NCI-H1930 (cell line): Measurements from ENCODE around the gene STARD7.
"Not testable (repeated sequence)": the region's sequence is repeated elsewhere in the genome, so short reads cannot be mapped to it uniquely, and the experiment has no call there.

Experiments used
- DNase-seq, 2 experiments: peaks; one replicate each; lab custom pipeline; 2025; lab: John Stamatoyannopoulos, UW

The STARD7 gene

DNA sequence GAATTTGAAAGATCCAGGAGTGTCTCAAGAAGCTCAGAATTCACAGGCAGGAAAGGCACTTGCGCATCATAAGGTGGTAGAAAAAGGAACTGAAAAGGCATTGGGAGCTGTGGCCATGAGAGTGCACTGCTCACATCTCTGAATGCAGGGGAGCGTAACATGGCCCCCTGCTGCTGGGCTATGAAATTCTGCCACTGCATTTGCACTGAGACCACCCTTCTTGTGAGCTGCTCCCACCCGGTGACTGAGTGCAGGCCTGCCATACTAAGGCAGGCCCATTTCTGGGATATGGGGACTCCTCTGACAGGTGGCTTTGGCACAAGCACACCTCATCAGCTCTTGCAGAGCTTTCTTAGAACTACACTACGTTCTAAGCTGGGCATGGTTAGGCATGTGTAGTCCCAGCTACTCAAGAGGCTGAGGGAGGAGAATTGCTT is 25.3 kb upstream of the STARD7 start:
- no peak for DNase-seq

GRCh38 chr2:96233436-96233835 is 24.8 kb upstream of the STARD7 start:
- no peak for DNase-seq

DNA sequence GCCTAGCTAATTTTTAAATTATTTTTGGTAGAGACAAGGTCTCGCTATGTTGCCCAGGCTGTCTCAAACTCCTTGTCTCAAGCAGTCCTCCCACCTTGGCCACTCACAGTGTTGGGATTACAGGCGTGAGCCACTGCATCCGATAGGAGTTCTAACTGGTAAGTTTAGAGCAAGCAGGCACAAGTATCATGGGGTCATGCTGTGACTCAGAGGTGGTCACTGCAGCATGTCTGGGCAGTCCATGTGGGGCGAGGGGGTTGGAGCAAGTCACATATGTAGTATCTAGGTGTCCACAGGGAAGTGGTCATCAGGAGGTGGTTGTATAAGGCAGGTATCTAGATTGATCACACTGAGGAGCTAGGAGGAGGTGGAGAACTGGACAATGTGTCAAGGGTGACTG is 22.7 kb upstream of the STARD7 start:
- DNase-seq: no peak

- DNase-seq: no peak
Observed at GRCh38 chr2:96225016-96225533, 16.4 kb upstream of the STARD7 start.

DNA sequence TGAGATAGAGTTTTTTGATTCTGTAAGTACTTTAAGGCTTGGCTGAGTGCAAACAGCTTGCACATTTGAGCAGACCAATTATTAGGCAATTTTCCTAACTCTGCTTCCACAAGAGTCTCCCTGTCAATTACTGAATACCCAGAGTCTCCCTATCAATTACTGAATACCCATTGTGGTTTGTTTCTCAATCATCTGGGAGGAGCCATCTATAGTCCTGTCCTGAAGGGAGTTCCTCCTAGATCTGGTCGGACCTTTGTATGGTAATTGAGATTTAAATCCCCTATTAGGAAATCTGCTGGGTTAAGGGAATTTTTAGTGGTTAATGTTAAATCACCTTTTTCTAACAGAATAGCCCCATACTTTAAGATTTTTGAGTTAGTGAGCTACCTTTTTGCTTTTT is 12.5 kb upstream of the STARD7 start:
- not testable (repeated sequence) for DNase-seq

DNA sequence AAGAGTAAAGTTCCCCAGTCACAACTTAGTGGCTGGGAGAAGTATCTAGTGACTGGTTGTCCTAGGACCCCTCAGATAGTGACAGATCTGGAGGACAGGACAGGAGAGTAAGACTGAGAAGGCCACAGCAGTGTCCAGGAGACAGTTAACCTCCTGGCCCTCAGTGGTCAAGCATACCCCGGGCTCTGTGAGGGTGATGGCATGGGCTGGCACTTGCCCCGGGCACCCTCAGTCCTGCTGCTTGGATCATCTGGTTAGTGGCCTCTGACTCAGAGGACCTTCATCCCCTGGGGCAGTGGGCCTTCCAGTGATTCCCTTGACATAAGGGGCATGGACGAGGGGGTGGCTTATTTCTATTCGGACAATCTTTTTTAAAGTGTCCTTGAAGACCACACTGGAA is 11.3 kb upstream of the STARD7 start:
- not testable (repeated sequence) for DNase-seq

DNA sequence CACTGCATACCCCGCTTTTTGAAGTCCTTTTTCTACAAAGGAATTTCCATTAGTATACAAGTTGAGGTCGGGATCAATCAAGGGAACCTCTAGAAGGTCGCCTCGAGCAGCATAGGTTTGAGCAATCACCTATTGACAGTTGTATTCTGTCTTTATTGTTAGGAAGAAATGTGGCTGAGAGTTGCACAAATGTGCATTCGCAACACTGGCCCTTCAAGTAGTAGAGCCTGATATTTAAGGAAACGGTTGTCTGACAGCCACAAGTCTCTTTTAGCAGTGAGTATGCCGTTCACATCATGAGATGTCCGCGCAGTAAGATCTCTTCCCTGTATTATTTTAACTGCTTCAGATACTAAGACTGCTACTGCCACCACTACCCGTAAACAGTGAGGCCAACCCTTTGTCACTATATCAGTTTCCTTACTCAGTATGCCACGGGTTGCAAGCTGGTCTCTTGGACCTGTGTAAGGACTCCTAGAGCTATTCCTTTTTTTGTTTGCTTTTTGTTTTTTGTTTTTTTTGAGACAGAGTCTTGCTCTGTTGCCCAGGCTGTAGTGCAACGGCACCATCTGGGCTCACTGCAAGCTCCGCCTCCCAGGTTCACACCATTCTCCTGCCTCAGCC is 10.0 kb upstream of the STARD7 start:
- no peak for DNase-seq

DNA sequence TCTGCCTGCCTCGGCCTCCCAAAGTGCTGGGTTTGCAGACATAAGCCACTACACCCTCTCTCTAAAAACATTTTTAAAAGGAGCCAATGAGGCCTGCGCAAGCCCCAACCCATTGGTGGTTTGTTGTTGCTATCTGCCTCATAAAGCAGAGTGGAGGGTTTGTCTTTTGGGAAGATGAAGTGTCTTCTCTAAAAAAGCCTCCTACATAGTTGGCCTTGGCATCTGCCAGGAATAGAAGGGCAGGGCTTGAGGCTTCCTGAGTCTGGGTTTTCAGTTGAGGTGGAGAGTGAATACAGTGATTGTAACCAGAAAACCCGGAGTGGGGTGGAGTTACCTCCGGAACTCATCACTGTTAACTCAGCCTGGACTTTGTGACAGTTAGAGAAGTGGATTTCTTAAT is 5.9 kb upstream of the STARD7 start:
- DNase-seq: no peak

- no peak for DNase-seq
Observed at GRCh38 chr2:96213379-96213778, 4.8 kb upstream of the STARD7 start.

- no peak for DNase-seq
Observed at GRCh38 chr2:96212339-96212738, 3.7 kb upstream of the STARD7 start.

- no peak for DNase-seq
Observed at GRCh38 chr2:96209729-96210085, 1.1 kb upstream of the STARD7 start.

- no peak for DNase-seq
Observed at GRCh38 chr2:96209011-96209728, 543 bp upstream of the STARD7 start.

DNA sequence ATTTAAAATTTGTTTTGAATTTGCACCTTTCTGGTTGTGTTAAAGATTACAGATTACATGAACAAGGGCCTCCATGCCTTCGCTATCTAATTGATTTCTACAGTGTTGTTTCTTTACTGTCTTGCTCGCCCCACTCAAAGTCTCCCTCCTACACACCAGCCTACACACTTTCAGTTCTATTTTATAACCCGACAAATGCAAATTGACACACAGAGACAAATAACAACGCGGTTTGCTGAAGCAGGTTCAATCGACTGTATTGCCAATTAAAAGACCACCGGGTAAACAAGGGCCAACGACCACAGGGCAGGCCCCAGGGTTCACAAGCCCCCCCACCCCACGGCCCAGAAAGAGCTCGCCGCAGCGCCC is 869 bp downstream of the STARD7 start:
- no peak for DNase-seq

- no peak for DNase-seq
Observed at GRCh38 chr2:96207073-96207773, 1.4 kb downstream of the STARD7 start.

DNA sequence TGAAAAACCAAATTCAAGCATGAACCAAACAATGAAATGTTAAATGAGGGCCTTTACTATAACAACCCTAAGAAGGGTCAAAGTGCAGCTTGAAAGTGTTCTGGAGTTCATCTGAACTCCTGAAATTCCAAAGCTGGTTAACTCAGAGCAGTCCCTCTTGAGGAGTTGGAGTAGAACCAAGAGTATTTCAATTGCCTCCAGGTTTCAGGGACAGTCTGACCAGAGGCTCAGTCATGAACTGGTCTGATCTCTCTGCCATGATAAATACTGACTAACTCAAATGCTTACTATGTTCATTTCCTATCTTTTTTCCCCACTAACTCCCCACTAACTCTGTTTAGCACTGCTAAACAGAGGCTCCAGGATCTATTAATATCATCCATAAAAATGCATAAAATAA is 2.7 kb downstream of the STARD7 start:
- DNase-seq: no peak

DNA sequence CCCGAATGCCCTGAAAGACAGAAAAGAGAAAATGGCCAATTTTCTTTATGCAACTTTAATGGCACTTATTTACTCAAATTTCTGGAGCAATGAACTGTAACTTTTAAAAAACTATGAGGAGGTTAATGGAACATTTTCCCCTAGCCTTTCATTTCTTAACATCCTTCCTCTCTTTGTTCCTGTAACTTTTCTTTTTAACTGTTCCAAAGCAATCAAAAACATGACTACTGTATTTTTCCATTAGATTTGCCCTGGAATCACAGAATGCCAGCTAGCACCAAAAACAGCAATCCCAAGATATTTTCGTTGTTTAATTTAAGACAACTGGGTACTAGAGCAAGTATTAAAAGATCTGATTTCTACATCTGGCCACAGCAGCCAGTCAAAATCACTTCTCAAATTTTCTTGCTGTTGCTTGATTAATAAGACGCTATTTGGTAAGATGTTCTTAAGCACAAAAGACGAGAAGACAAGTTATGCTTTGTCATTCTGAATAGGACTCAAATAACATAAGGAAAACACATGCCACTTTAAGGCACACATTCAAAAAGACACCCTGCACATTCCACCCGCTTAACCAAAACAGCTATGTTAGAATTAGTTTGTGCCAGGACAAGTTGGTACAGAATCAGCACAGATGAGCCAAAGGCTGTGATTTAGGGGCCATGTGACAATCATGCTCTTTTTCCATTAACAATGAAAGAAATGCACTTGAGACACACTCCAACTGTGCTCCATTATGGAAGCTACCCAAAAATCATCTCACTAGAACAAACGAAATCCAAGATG is 3.6 kb downstream of the STARD7 start:
- no peak for DNase-seq

GRCh38 chr2:96203130-96204028 is 5.2 kb downstream of the STARD7 start:
- DNase-seq: no peak

GRCh38 chr2:96202152-96202854 is 6.3 kb downstream of the STARD7 start:
- no peak for DNase-seq

- DNase-seq: no peak
Observed at GRCh38 chr2:96201338-96201737, 7.3 kb downstream of the STARD7 start.

DNA sequence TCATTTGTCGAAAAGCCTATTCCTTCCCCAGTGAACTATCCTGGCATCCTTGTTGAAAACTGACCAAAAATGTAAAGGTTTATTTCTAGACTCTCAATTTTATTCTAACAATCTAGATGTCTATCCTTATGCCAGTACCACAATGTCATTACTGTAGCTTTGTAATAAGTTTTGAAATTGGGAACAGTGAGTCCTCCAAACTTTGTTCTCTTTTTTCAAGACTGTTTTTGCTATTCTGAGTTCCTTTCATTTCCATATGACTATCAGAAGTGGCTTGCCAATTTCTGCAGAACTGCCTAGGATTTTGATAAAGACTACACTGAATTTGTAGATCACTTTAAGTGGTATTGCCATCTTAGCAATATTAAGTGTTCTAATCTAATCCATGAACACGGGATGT is 9.7 kb downstream of the STARD7 start:
- no peak for DNase-seq
